Stimulated activated CD4-positive, alpha-beta T cell treated with anti-CD3 and anti-CD28 coated beads, Interleukin-2, amount 100 ng/mL, for 48 hours (primary cell): Measurements from ENCODE around the gene GSTM1.

ENCODE experiments used
- DNase-seq, 2 donors: peaks; one replicate each; pipeline ENCODE4 v3.0.0-alpha.2; 2020

Gene GSTM1

DNA sequence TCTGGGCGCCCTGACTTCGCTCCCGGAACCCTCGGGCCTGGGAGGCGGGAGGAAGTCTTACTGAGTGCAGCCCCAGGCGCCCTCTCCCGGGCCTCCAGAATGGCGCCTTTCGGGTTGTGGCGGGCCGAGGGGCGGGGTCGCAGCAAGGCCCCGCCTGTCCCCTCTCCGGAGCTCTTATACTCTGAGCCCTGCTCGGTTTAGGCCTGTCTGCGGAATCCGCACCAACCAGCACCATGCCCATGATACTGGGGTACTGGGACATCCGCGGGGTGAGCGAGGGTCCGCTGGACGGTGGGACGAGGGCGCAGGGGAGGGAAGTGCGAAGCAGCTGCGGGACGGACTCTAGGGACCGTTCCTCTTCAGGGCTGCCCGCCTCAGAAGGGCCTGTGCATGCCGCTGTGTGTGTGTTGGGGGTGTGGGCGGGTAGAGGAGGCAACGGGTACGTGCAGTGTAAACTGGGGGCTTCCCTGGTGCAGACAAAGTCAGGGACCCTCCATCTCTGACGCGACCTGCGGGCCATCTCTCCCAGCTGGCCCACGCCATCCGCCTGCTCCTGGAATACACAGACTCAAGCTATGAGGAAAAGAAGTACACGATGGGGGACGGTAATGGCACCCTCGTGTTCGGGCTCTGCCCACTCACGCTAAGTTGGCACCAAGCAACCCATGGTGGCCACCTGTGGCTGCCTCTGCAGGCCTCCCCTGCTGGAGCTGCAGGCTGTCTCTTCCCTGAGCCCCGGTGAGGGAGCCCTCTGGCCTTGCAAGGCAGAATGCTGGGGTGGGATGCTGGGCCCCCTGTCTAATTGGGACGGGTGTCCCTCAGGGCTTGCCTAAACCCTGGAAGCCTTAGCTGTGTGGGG, at the start of gene GSTM1:
Gene GSTM1 (plus strand): TSS at position 177 of the 859 bp plus-strand sequence. CDS start 57 bp downstream, at position 234.
- peak; percentile 49 to 76 for DNase-seq

GRCh38 chr1:109639063-109639840, 48.4 kb upstream of the GSTM1 start:
- DNase-seq, result no peak

- no peak for DNase-seq
Measured at GRCh38 chr1:109639841-109640184, 47.8 kb upstream of the GSTM1 start.

- peak; percentile 97 to 98 for DNase-seq
Measured at GRCh38 chr1:109640285-109640865, 47.2 kb upstream of the GSTM1 start.

DNA sequence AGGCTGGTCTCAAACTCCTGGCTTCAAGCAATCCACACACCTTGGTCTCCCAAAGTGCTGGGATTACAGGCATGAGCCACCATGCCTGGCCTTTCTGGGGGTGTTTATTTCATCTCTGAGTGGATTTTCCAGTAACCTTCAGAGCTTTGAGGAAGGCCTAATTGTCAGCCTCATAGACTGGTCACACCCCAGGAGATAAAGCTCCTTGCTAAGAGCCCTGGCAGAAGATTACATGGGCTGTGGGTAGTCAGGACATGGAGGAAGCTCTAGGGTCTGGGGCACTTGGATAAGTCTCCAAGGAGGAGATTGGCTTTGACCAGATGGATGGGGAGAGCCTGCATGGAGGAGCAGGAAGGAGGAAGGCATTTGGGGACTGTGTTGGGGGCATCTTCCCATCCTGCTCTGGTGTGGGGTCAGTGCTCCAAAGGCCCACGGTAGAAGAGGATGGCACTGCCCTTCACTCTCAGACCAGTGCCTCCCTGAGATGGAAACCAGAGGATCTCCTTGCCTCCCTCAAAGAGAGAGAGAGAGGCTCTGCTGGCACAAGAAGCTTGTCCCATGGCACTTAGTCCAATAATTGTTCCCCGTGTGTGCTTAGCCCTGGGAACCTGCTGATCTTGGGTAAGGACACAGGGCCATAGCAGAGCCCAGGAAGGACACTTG, 46.4 kb upstream of the GSTM1 start:
- no peak for DNase-seq

DNA sequence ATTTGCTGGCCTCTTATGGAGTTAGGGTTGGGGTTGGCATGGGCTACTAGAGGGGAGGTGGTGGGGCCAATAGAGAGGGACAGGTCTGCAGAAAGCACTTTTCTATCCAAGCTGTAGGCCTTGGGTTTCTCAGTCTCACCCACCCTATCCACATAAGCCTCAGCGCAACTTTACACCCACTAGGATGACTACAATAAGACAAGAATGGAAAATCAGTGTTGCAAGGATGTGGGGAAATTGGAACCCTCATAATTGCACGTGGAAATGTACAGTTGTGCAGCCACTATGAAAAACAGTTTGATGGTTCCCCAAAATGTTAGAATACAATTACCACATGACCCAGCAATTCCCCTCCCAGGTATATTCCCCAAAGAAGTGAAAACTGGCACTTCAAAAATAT, 45.8 kb upstream of the GSTM1 start:
- DNase-seq, result no peak

DNA sequence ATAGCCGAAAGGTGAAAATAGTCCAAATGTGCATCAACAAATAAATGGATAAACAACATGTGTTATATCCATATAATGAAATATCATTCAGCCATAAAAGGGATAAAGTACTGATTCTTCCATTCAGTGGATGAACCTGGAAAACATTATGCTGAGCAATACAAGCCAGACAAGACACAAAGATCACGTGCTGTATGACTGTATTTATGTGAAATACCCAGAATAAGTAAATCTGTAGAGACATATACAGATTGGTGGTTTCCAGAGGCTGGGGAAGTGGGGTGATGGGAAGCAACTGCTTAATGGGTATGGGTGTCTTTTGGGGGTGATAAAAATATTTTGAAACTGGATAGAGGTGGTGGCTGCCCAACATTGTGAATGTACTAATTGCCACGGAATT, 45.0 kb upstream of the GSTM1 start:
- DNase-seq, result no peak

DNA sequence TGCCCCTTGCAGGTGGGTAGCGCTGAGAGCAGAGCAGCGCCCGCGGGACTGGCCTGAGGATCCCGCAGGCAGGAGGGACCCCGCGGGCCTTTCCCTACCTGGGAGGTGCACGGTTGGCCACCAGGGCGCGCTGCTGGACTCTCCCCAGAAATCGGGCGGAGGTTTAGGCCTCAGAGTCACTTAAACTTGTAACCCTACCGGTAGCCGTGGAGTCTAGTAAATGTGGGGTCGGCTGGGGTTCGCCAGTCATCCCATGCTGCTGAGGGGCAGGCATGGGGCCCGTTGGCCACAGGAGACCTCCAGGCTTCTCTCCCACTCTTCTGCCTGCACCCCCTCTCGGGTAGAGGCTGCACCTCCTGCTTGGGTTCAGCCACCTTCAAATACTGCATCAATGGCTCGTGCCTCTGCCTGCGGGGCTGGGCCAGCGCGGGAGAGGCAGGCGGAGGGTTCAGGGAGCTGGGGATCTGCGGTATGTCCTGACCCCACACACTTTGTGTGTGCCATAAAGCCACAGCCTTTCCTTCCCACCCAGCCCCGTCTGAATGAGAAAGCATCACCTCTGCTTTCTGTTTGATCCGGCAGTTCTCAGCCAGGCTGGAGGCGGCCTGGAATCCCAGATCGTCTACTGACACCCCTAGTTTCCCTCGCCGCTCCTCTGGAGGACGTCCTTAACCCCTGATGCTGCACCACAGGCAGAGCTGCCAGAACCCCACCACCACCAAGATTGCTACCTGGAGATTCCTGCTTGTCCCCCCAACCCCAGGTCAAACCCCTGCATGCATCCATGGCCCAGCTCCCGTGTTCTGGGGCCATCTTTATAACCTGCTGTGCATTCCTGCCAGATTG, 44.0 kb upstream of the GSTM1 start:
- DNase-seq, result peak; percentile 91 to 95

- DNase-seq, result no peak
Measured at GRCh38 chr1:109644670-109645069, 42.9 kb upstream of the GSTM1 start.

GRCh38 chr1:109649491-109649914, 38.1 kb upstream of the GSTM1 start:
- DNase-seq, result no peak

DNA sequence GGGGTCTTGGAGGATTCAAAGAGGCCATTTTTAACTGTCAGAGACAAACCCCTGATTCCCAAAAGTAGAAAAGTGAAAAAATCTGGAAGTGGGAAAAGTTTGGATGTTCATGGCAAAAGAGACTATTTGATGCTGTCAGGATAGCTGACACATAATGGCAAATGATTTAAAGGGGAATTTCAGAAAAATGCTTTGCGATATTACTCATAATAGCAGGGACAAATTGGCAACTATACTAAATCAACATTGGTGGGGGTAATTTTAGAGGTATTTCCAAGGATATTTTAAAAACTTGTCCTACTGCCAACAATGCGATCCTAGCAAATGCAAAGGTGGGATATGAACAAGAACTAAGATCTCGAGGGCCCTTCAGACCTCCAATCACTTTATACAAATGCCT, 37.0 kb upstream of the GSTM1 start:
- DNase-seq, result no peak

DNA sequence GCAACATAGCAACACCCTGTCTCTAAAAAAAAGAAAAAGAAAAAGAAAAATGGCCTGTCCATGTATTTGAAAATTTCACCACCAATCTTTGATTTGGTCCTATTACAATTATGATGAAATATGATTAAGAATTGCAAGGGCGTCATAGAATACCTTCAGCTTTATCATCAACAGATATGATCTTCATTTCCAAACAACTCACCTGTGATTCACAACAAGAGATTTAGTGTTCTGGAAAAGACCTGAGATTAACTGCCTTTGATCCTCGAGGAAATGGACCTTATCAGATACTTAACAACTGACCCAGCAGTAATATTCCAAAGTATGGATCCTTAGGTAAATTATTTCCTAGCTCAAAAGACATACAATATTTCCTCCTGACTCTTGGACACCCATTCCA, 35.2 kb upstream of the GSTM1 start:
- no peak for DNase-seq

- DNase-seq, result no peak
Measured at GRCh38 chr1:109653306-109653705, 34.3 kb upstream of the GSTM1 start.

GRCh38 chr1:109654519-109654918, 33.1 kb upstream of the GSTM1 start:
- DNase-seq, result no peak

- peak; percentile 60 to 69 for DNase-seq
Measured at GRCh38 chr1:109655615-109656519, 31.8 kb upstream of the GSTM1 start, which contains the start of gene GSTM4. Gene GSTM4 (plus strand): TSS chr1:109656099. CDS start chr1:109656390, 291 bp downstream.

- DNase-seq, result no peak
Measured at GRCh38 chr1:109657395-109657794, 30.2 kb upstream of the GSTM1 start.

DNA sequence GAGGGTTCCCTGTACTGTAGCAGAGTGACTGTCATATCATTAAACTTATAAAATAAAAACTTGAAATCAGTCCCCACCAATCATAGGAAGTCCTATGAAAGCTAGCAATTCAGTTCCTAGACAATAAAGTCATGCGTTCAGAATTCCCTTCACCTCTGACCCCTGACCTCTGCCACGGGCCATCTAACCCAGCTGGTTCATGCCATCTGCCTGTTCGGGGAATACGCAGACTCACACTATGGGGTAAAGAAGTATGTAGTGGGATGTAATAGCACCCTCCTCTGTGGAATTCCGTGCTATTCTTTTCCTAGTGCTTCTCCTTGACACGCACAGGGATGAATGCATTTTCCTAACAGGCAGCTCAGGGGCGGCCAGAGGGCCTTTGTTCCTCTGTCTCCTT, 29.6 kb upstream of the GSTM1 start:
- DNase-seq, result no peak

DNA sequence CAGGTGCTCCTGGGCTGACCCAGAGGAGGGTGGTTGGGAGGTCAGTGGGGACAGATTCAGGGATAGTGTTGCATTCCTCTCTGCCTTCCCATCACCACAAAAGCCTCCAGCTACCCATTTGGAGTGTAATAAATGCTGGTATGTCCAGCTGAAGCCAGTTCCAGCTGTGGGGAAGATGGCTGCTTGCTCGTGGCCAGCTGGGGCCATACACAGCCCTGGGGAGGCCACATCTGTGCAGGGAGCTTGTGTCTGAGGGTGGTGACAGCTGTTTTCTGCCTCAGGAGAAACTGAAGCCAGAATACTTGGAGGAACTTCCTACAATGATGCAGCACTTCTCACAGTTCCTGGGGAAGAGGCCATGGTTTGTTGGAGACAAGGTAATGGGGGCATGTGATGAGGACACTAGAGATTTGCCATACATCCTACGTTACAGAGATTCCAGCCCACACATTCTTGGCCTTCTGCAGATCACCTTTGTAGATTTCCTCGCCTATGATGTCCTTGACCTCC, 29.0 kb upstream of the GSTM1 start:
- no peak for DNase-seq

DNA sequence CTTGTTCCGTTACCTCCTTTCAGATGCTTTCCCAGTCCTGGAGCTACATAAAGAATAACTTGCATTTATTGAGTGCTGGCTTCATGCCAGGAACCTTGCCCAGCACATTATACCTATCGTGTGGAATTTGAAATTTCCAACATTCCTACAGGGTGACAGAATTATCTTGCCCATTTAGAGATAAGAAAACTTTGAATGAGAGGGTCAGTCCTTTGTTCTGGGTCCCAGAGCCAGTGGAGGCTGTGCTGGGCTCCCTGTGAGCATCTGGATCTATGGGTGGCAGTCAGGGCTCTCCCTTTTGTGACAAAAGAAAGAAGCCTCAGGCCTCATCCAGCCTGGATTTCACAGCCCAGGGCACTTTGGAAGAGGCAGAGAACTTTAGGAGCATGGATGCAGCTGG, 28.5 kb upstream of the GSTM1 start:
- DNase-seq, result no peak

DNA sequence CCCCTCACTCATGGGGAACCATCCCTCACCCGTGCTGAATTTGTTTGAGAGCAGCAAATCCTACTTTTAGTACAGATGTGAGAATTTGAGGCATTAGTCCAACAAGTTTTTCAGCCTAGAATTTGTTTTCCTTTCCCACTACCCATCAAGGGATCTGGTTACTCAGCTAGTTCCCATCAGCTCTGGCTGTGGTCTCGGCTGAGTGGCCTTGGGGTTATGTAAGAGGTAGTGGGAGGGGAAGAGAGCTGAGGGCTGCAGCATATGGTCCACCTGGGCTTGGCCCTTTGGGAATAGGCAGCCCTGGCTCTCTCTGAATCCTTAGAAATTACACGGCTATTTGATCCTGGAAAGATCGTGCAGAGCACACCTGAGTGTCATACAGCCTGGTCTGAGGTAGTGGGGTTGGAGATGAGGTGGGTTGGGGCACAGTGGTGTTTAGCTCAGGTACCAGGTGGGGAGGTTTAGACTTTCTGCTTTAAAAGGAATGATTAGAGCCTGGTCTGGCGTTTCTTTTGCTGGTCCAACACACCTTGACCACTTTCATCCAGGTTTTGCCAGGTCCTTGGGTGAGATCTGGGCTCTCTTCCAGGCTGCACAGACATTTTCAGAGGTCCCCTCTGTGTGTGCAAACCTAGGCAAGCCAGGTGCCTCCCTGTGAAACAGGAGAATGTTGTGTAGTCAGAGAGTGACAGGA, 27.5 kb upstream of the GSTM1 start:
- no peak for DNase-seq
